K562 treated with DMSO at 1 percent for 4 hours (cell line): ENCODE results near the gene MN1. TPM values are rescaled to one million over a fixed set of nuclear protein-coding genes. Genes with fewer than 3 reads are reported as not detected.

ENCODE experiments used
- total RNA-seq: library from RNA; unstranded; fragments of 300-600 nt; gene quantifications from 2 replicates; pipeline ENCODE4 v1.2.3, GENCODE V29; 2022; ENCODE audit not compliant: insufficient read depth

MN1 gene
- total RNA-seq, result 0.10 and 0.20 TPM in 2 replicates

DNA sequence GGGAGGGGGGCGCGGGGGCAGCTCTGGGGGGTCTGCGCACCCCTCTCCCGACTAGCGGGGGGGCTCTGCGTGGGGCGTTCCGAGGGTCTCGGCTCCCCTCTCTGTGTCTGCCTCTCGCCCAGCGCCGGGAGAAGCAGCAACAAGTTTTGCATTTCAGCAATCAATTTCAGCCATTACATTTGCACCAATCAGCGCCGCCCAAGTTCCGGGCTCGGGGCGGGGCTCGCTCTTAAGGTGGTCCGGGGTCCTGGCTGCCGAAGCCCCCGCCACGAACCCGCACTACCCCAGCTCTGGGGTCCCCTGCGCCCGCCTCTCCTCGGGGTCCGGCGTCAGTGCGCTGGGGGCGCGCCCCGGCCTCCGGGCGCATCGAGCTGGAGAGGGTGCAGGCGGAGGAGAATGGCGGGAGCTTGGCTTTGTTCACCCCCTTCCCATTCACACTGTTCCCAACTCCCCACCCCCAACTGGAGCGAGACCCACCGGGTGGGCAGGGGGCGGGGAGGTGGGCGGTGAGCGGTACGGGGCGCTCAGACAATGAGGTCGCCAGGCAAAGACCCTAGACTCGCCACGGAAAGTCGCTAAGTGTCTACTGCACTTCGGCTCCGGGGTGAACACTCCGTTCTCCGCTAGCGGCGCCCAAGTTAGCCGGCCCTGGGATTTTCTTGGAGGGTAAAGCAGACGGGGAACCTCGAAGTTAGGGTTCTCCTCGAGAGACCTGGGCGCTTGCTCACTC, at the start of gene MN1:
Gene MN1 (minus strand): TSS at position 141 of the 730 bp plus-strand sequence. CDS start 1,213 bp downstream, outside the sequence.

Other genes with a start within 250 kb of the MN1 start
- gene PITPNB, start 117.5 kb upstream of the MN1 start, total RNA-seq, result 11.8 and 17.7 TPM in 2 replicates